Dermis blood vessel endothelial cell (primary cell): Measurements from ENCODE around the gene FAM53B. TPM values are rescaled to one million over a fixed set of nuclear protein-coding genes. Genes with fewer than 3 reads are reported as not detected.
"Not testable (repeated sequence)": the region's sequence is repeated elsewhere in the genome, so short reads cannot be mapped to it uniquely, and the experiment has no call there.

ENCODE experiments used
- DNase-seq: peaks from one replicate; pipeline ENCODE4 v3.0.0; 2010
- total RNA-seq: library from RNA; depleted of rRNA; stranded (reverse); fragments of >200 nt; gene quantifications from 2 replicates; pipeline ENCODE4 v1.2.3, GENCODE V29; 2014

FAM53B gene
- total RNA-seq, 1 donor from 2014 or later, result 30.5 TPM

DNA sequence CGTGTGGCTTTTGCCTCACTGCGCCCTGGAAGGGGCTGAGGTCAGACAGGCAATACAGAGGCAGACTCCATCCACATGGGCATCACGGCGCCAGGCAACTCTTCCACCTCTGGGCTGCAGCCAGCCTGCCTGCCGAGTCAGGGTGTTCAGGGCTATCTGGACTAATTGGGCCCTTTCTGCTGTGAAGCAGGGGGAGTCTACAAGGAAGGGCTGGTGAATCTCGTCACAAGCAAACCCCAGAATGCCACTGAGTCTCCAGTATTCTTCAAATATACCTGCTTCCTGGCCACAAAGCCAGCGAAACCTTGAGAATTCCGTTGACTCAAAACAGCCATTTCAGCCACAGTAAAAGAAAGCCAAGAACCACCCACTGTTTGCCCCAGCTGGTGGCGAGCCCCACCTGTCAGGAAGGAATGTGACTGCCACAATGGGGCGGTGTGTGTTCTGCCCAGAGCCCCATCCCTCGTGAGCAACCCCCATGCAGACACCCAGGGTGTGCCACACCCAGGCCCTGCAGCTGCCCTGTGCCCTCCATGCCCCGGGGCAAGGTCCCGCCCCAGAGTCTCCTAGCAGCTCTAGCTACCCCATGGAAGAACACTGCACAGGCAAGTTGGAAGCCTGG is 117.3 kb downstream of the FAM53B start:
- DNase-seq, result no peak

DNA sequence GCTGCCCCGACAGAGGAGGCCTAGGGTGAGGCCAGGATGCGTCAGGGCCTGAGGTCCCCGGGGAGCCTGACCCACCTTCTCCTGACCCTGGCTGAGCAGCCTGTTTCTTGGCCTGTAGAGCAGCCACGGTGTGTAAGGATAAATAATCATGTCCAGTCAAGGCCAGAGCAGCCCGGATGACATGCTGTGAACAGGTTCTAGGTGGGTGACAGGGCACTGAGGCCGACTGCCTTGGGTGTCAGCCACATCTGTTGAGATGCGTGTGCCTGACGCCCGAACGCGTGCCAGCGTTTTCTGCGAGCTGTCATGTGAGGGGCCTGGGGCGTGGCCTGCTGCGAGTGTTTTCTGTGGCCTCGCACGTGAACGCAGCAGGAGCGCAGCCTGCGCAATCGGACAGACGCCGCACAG is 118.3 kb downstream of the FAM53B start:
- no peak for DNase-seq

DNA sequence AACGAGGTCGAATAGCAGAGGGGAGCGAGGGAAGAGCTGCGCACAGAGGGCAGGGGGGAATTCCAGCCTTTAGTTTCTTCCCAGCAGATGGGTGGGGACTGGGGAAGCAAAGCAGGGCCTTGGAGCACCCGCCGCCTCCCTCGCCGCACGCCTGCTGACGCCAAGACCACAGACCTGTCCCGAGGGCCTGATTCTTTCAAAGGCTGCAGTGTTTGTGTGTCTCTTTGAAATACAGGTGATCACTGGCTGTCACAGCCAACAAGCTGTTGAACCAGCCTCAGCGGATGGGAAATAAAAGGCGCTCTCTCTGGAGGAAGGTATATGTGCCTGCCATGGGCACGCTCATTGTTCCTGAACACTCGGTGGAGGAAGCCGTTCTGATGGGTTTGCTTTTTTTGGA is 119.3 kb downstream of the FAM53B start:
- no peak for DNase-seq

DNA sequence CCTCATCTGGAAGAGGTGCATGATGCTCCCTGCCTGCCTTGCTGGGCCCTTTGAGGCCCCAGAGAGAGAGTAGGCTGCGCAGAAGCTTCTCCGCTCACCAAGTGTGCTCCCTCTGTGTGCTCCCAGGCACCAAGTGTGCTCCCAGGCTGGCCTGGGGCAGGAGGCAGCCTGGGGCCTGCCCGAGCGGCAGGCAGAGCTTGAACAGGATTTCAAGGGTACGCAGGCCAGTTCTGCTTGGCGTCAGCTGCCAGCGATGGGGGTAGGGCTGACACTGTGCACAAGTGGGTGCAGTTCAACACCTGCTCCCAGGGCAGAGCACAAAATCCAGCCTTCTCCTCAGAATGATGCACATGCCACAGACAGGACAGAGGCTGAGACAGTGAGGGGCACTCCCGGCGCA is 119.7 kb downstream of the FAM53B start:
- DNase-seq, result no peak

DNA sequence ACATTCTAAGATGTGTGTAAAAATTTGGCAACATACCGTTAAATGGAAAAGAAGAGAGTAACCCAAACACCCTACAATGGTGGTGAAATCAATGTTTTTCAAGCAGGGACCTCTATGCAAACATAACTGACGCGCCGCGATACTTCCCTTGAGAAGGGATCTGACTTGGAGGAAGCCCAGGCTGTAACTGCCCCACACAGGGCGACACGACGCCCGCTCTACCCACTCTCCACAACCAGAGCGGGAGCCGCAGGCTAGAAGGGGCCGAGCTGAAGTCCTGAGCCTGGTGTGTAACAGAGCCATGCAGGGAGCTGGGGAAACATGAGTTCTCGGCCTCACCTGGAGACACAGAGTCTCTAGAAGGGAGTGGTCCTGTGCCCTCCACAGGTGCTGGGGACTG is 120.2 kb downstream of the FAM53B start:
- DNase-seq, result no peak

DNA sequence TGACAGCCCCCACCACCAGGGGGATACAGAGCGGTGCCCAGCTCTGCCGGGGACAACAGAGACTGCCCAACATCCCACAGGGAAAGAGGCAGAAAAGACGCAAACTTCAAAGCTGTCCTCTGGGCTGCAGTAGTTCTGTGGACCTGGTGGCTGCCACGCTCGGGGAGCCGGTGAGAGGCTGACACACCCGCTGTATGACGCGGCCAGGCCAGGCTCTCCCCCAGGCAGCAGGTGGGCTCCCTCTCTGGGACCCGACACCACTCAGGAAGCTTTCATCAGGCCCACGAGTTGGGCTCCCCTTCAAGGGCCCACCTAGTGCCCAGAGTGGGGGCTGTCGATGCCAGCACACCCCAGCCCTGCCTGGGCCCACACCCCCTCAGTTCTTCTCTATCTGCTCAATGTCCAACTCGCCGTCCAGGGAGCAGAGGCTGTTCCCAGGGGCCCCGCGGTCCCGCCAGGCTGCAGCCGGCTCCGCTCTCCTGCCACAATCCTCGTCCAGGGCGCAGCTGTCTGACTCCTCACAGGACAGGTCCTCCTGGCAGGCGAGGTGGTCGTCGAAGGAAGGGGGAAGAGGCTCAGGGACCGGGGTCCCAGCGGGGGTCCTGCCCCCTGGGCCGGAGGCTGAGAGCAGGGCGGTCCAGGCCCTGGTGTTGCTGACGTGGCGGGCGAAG is 121.2 kb downstream of the FAM53B start:
- no peak for DNase-seq

DNA sequence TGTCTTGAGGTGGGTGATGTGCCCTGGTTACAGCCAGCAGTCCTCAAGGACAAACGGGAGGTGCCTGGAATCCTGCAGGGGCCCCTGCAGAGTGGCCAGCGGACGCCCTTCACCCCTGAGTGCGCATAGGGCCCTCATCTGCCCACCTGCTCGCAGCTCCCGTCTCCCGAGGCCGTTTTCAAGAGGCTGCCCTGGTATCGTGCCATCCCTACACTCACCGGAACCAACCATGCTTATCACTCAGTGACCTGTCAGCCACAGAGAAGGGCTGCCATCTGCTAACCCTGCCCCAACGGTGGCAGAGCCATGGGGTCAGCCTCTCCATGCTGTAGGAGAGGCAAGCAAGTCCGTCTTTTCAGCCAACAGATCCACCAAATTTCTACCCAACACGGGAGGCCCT is 122.0 kb downstream of the FAM53B start:
- no peak for DNase-seq

DNA sequence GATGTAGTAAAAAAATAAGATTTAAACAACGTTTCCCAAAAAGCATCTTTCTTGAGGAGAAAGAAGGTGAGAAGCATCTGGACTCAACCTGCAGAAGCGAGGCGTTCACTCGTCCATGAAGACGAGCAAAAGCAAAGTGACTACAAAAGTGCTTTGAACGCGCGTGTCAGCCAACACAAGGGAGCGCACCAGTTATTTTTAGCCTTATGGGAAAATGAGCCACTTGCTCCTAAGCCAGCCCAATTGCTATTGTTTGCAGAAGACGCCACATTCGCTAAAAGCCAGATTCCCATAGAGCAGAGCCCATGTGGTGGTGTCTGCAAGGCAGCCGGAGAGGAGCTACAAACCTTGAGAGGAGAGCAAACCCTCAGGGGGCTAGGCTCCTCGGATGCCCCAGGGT is 122.5 kb downstream of the FAM53B start:
- DNase-seq, result no peak

DNA sequence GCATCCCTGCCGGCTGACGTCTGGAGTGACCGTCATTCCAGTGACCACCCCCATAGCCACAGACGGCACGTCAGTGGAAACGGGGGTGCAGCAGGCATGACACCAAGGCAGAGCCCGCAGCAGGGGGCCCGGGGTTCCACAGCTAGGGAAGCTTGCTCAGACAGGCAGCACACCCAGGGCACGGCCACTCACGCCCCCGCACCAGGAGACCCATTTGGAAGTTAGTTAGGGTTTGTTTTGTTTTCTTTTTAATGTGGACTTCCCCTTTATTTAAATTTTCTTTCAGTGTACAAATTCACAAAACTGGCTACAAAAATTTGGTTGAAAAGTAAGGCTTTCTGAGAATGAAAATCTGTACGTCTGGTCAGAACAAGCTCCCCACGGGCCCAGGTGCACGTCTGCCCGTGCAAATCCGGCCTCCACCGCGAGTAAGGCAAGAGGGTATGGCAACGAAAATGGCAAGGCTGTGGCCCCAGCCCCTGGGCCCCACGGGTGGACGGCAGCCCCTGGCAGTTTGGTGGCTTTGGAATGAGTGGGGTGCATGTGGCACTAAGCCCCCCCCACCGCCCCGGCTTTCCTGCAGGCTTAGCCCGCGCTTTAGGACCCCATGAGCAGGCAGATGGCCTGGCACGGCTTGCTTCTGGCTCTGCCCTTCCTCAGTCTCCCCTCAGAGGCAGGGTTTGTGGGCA is 124.2 kb downstream of the FAM53B start:
- DNase-seq, result no peak

DNA sequence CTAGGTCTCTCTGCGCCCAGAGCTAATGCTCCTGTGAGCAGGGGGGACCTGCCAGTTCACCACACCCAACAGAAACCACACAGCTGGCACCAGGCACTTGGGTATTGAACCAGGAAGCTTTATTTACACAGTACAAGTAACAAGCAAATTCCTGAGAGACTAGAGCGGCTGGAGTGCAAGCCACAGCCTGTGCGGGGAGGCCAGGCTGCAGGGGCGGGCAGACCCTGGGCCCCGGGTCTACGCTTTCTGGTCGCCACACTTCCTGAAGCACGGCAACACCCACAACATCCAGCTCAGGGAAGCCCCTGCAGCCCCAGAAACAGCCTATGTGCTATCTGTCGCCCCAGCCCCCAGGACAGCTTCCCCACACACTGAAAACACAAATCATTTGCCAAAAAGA is 125.0 kb downstream of the FAM53B start:
- DNase-seq, result no peak

DNA sequence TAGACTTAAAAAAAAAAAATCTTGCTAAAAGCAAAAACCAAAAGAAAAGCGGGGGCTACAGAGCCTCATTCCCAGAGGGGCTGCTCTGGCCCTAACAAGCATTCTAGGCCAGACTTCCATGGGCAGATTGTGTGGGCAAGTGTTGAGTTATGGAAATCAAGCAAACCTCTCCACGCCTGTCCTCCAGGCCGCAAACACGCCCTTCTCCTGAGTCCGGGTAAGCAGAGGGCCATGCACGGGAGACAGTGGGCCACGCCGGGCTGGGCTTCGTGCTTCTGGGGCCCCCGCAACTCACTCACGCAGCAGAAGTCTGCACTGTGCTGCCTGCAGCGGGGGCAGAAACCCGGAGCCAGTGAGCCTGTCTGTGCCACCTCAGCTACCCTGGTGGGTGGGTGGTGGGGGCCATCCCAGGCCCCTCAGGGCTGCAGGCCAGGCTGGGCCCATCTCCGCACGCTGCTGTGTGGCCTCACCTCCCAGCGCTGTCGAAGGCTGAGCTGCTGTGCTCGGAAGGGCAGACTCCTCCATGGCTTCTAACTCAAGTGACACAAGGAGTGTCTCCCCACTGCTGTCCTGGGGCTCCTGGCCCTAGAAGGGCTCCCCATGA is 125.6 kb downstream of the FAM53B start:
- no peak for DNase-seq

DNA sequence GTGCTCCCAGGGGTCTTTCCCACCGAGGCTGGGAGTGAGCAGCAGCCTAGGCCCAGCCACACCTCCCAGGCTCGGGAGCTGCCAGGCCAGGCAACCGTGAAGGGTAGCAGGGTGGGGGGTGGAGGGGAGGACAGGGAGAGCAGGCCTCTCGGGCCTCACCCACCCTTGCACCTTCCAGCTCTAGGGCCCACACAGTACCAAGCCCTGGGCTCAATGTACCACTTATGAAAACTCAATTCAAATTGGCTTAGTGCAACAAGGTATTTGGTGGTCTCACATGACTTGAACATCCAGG is 127.4 kb downstream of the FAM53B start:
- DNase-seq, result no peak

DNA sequence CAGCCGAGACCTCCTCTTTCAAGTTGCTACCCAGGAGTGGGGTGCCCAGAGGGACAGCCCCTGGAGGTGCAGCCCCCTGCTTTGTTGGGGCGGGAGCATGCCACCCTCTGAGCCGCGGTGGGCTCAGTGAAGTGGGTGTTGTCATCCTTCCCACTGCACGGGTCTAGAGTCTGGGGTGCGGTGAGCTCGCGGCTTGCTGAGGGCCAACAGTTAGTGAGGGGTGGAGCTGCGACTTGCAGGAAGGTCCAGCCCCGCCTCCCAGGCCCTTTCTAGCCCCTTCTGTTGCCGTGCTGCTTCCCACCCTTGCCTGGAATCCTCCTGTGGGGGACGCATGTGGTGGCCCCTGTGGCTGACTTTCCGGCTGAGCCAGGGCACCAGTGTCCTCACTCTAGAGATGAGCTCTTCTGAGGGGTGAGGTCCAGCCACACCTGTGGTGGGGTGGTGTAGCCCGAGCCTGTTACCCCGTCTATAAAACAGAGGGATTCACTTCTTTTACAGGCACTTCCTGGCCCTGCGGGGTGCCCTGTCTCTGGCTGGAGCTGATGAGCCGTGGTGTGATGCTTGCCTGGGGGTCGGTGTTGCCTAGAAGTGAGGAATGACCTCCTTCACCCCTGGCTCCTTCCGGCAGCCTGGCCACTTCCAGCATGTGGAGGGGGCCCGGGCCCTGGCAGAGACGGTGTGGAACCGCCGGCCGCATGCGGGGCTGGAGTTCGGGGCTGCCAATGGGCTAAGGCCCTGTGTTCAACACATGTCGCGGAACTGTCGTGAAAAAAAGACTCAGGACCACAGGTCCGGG is 127.9 kb downstream of the FAM53B start:
- DNase-seq, result no peak

DNA sequence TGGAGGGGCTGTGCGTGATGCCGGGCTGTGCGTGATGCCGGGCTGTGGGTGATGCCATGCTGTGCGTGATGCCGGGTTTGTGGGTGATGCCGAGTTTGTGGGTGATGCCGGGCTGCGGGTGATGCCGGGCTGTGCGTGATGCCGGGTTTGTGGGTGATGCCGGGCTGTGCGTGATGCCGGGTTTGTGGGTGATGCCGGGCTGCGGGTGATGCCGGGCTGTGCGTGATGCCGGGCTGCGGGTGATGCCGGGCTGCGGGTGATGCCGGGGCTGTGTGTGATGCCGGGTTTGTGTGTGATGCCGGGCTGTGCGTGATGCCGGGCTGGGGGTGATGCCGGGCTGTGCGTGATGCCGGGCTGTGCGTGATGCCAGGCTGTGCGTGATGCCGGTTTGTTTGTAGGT is 128.9 kb downstream of the FAM53B start:
- DNase-seq, result no peak

DNA sequence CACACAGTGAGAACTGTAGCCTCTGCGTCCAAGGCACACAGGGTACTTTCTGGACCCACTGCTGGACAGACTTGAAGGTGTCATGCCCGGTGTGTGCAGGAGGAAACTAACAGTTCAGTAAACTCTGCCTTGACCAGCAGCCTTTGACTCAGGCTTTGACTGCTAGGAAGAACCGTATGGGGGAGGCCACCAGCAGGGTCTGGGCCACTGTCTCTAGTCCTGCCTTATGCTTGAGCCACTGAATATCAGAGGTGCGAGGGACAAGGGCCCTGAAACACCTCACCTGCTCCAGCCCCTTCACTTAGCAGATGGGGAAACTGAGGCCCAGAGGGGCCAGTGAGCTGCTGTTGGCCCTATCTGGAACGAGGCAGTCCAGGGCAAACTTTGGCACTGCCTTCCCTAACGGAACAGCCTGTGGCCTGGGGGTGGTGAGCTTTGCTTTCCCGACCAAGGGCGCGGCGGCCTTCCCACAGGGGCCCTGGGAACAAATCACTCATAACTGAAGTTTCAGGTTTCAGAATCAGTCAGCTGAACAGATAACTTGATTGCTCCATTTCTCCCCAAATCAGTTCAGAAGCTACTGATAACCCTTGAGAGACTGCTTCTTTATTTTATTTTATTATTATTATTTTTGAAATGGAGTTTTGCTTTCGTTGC is 130.0 kb downstream of the FAM53B start:
- DNase-seq, result no peak

DNA sequence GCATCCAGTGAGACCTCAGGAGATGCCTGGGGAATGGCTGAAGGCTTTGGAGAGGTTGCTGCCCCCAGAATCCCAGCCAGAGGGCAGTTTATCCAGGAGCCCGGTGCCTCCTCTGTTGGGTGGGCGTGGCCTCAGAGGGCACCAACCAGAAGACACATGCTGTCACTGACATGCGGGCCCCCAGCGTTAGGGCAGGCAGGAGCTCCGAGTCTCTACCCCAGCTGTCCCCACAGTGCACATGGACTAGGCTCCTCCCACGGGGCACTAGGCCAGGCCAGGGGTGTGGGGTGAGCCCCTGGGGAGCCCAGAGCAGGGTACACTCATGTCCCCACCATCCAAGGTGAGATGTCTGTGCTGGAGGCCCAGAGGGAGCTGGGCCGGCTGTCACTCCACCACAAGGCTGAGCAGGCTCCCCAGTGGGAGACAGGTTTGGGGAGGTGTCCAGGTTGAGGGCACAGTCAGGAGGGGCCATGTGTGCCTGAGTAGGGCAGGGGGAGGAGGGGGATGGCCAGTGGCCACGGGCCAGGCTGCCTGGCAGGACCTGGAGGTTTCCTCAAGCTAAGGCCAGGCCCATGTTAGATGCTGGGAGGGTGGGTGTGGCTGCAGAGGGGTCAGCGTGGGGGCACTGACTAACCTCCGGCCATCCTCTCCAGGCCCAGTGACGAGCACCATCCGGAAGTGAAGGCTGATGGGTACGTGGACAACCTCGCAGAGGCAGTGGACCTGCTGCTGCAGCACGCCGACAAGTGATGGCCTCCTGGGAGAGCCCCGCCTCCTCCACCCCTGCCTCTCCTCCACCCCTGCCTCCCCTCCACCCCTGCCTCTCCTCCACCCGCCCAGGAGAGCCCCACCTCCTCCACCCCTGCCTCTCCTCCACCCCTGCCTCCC is 131.3 kb downstream of the FAM53B start:
- DNase-seq, result peak; percentile 65

DNA sequence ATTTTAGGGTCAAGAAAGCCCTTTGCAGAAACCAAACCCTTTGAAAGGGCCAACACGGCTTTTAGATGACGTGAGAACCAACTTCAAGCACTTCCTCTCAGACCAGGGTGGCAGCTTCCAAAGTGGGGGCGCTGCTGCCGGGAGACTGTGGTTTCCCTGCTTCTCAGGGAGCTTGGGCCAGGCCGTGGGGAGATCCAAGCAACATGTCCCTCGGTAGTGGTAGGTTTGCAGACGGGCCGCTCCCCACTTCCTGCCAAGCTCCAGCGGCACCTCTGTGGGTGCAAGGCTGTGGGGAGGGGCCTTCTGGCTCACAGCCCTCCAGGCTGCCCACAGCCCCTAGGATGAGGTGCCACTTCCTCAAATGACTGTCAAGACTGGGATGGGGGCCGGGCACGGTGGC is 132.4 kb downstream of the FAM53B start:
- DNase-seq, result no peak

DNA sequence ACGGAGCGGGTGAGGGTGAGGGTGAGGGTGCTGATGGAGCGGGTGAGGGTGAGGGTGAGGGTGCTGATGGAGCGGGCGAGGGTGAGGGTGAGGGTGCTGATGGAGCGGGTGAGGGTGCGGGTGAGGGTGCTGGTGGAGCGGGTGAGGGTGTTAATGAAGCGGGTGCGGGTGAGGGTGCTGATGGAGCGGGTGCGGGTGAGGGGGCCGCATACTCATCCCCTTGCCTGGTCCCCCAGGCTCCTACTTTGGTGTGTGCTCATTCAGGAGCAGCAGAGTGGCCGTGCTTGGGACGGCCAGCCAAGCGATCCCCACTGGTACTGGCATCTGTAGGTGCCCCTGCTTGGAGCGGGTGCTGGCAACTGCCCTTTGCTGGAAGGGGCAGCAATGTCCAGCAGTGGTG is 133.3 kb downstream of the FAM53B start:
- not testable (repeated sequence) for DNase-seq

DNA sequence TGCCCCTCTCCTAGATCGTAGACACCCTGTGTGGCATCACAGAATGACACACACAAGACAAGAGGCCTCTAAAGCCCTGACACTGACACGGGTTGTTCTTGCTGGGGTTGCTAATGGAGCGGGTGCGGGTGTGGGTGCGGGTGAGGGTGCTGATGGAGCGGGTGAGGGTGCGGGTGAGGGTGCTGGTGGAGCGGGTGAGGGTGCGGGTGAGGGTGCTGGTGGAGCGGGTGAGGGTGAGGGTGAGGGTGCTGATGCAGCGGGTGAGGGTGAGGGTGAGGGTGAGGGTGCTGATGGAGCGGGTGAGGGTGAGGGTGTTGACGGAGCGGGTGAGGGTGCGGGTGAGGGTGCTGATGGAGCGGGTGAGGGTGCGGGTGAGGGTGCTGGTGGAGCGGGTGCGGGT is 134.0 kb downstream of the FAM53B start:
- DNase-seq, result not testable (repeated sequence)

DNA sequence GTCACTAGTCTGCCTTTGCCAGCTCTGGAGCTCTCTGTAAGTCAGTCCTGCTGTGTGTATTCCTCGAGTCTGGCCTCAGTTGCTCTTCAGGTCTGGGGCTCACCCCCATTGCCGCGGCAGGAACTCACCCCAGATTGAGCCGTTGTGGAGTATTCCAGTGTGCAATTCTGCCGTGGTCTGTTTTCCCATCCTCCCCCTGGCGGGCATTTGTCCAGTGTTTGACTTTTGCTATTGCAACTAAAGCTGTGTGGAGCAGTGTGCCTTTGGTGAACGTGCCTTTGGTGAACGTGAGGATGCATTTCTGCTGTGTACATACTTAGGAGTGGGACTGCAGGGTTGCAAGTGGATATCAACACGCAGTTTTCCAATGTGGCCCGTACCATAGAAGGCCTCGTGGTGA is 134.5 kb downstream of the FAM53B start:
- DNase-seq, result peak; percentile 17

DNA sequence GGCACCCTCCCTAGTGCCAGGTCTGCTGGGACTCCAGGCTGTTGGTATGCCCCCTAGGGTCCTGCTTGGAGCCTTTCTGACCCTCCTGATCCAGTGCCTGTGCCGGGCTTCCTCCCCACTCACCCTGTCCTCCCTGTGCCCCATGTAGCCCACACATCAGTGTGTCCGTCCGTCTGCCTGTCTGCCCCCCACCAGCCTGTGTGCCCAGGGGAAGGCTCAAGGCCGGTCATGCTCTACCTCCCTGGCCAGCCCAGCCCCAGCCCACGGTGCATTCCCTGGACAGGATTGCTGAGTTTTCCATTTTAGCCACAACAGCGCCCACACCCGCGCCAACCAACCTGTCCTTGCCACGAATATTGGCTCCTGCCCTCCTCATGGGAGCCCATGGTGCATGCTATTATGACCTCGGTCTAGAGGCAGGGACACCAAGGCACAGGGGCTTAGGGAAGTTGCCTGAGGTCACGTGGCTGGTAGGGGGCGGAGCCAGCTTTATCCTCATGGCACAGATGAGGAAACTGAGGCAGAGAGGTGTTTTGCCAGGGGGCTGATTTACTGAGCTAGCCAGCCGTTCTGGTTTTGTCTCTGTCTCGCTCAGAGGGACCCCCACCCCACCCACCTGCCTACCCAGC is 136.0 kb downstream of the FAM53B start:
- no peak for DNase-seq
